AML-193 (cell line): Measurements from ENCODE around the gene MRGPRF.

Source experiments
- DNase-seq, 2 experiments: peaks; one replicate each; lab custom pipeline; 2025; lab: John Stamatoyannopoulos, UW

Gene MRGPRF

DNA sequence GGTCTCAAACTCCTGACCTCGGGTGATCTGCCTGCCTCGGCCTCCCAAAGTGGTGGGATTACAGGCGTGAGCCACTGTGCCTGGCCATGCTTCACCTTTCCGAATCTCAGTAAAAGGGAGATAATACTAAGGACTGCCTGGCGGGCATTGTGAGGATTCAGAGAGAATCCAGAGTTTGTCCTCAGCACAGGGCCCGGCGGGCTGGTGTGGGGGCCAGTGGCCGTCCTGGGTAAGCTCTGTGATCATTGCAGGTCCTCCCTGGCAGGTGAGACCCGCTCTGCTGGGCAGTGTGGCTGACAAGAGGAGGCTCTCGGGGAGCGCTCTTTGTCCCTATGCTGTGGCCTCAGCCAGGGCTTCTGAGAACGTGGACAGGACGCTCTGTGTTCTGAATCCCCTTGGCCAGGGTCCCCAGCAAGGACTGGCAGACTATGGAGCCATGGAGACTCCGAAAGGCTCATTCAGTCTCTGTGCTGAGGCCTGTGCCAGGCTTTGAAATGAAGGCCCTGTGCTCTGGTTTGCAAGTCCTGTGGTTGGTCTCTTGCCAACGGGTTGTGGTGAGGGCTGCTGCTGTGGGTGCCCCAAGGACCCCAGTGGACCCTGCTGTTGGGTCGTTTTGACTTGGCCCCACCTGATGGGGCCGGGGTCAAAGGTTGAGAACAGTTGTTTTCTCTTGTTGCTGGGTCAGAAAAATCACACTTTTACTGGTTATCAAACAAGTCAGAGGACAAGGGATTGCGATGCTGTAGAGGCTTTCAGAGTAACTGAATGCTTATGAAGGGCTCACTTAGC is 37.7 kb upstream of the MRGPRF start:
- DNase-seq, result no peak

GRCh38 chr11:69049490-69049867 is 36.4 kb upstream of the MRGPRF start:
- peak in 1 of 2 experiments; percentile 7 for DNase-seq

- peak; percentile 79 to 82 for DNase-seq
Measured at GRCh38 chr11:69048694-69049489, 35.8 kb upstream of the MRGPRF start, which contains the start of gene TPCN2. TPCN2 (plus strand) TSS chr11:69048932; CDS start chr11:69048998, 66 bp downstream.

- DNase-seq, result no peak
Measured at GRCh38 chr11:69048031-69048693, 35.1 kb upstream of the MRGPRF start.

- DNase-seq, result peak; percentile 58 to 62
Measured at GRCh38 chr11:69044111-69045013, 31.3 kb upstream of the MRGPRF start.

DNA sequence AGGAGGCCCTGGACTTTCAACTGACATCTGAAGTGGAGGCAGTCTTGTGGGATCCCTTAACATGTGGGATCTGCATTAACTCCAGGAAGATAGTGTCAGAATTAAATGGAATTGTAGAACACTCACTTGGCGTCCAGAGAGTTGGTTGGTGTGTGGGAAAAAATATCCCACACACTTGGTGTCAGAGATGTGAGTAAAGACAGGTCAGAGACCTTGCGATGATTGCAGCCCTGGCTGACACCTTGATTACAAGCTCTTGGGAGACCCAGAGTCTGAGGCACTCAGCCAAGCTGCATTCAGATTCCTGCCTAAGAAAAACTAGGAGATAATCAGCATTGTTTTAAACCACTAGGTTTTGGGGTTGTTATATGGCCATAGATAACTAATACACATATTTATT is 28.5 kb upstream of the MRGPRF start:
- no peak for DNase-seq

- no peak for DNase-seq
Measured at GRCh38 chr11:69040581-69041260, 27.7 kb upstream of the MRGPRF start.

DNA sequence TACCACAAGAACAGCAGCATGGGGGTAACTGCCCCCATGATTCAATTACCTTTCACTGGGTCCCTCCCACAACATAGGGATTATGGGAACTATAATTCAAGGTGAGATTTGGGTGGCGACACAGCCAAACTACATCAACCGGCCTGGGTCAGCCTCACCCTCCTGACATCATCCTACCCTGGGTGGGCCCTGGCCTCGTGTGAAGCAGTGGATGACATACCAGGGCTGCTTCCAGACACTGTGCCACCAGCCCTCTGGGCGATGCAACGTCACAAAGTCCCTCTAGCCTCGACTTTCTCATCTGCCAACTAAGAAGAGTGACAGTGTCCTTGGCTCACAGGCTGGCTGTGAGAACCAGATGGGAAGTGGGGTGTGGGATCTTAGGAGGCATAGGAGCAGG is 27.0 kb upstream of the MRGPRF start:
- DNase-seq, result no peak

DNA sequence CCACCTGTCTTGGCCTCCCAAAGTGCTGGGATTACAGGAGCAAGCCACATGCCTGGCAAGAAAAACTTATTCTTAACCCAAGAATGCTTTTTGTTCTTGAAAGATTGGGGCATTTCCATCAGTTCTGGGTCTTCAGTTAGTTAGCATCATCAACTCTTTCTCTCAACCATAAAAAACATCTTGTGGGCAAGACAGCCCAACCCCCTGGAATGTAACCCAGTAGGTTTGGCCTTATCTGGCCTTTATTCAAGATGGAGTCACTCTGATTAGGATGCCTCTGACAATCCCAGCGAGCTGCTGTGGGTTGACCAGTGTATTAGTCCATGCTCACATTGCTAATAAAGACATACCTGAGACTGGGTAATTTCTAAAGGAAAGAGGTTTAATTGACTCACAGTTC is 26.5 kb upstream of the MRGPRF start:
- no peak for DNase-seq

DNA sequence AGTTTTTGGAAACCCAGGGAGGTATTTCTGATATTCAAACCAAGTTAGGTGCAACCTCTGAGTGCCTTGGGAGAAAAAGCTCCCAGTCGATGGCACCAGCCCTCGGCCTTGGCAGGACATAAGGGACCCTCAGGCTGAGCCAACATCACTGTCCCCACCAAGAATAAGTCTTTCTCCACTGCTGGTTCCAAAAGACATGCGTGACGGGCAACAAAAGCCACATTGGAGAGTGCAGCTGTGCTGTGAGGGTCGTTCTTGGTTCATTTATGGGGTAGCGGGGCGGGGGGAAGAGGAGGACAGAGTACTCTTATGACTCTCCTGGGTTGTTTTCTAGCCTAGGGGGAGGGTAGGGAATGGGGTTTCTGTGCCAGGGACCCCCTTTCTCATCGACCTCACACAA is 24.5 kb upstream of the MRGPRF start:
- DNase-seq, result no peak

DNA sequence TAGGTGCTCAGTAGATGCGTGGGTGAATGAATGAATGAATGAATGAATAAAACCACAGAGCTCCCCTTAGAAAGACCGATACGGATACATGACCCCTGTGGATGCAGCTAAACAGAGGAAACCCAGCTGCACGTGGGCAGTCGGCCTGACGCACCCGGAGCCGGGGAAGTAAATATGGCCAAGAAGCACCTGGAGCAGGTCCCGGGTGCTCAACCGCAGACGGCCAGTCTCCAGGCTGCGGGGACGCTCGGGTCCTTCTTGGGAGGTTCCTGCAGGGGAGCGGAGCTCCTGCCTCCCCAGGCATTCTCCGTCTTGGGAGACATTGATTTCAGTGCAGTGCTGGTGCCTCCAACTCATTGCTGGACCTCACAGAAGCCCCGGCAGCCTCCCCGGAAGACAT is 24.0 kb upstream of the MRGPRF start:
- DNase-seq, result no peak

DNA sequence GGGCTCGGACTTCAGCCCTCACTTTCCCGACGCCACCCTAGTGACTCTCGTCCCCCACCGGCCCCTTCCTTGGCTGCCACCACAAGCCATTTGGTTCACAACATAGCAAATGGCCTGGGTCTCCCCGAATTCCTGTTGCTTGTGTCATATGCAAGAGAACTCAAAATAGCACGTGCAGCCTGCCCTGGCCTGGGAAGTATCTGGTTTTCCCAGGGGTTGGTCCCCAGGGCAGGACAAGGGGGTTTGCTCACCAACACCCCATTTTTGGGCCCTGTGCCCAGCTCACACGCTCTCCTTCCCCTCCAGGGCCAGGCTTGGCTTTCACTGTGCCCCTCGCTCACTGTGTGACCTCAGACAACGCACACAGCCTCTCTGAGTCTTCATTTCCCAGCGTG is 22.9 kb upstream of the MRGPRF start:
- no peak for DNase-seq

GRCh38 chr11:69035150-69035945 is 22.3 kb upstream of the MRGPRF start:
- DNase-seq, result no peak

DNA sequence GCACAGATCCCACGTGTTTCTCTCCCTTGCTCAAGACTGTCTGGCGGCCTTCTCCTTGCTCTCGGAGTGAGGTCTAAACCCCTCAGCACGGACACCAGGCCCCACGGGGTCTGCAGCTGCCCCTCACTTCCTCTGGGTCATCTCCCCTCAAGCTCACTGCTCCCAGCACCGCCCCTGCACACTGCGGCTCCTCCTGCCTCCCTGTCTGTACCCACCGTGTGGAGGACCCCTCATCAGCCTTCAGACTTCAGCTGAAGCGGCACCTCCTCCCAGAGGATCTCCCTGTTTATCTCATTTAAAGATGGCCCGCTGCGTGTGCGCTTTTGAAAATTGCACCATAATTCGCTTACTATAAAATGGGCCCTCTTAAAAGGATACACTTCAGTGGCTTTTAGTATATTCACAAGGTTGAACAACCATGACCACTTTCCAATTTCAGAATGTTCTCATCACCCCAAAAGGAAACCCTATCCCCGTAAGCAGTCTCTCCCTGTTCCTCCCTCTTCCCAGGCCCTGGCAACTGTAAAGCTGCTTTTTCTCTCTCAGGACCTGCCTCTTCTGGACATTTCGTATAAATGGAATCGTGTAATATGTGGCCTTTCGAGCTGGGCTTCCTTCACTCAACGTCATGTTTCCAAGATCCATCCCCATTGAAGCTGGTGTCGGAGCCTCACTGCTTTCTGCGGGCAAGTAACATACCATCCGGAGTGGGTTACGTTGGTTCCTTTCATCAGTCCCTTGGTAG is 21.2 kb upstream of the MRGPRF start:
- no peak for DNase-seq

GRCh38 chr11:69033431-69033830 is 20.4 kb upstream of the MRGPRF start:
- no peak for DNase-seq

- DNase-seq, result no peak
Measured at GRCh38 chr11:69032833-69033232, 19.8 kb upstream of the MRGPRF start.

- DNase-seq, result peak; percentile 18 to 30
Measured at GRCh38 chr11:69030301-69030700, 17.3 kb upstream of the MRGPRF start.

GRCh38 chr11:69027704-69028372 is 14.8 kb upstream of the MRGPRF start:
- peak; percentile 71 to 86 for DNase-seq

DNA sequence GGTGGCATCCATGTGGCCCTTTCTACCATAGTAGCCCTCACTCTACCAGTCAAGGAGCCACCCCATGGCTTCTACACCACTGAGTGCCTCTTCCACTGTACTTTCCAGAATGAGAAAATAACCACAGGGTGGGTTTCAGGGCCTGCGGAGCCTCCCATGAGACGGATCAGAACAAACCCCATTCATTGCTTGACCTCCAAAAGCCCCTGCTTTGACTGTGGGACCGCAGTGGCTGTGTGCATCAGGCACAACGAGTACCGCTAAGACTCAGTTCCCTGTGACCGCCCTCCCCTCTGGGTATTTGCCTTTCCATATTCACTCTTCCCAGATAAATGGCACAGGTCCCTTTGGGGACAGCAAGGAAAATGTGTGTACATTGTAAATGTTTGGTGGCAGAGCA is 11.5 kb upstream of the MRGPRF start:
- DNase-seq, result no peak
